Adipose tissue (tissue), 3 donors: ENCODE results near the gene DENND1B. TPM values are rescaled to one million over a fixed set of nuclear protein-coding genes. Genes with fewer than 3 reads are reported as not detected.

ENCODE experiments used
- H3K27ac ChIP-seq: one replicate; pipeline ENCODE4 v1.5.1; 2013; ENCODE audit warnings: low read depth, low read length
- WGBS, 3 donors: extraction: QIAGEN DNeasy Blood & Tissue Kit; methylation state at CpG; one replicate each; pipeline ENCODE4 v1.1.7; 2013; 5-methylcytosine and 5-hydroxymethylcytosine counted together
- polyA plus RNA-seq, 3 donors: library from polyadenylated mRNA; stranded (reverse); fragments of 200-250 nt; gene quantifications; one replicate each; pipeline ENCODE4 v1.2.3, GENCODE V29; 2013
- donor health status: healthy with polysubstance abuse.
- donor health status: Bipolar disorder and iron deficiency.
- donor health status: healthy.

Gene DENND1B
- polyA plus RNA-seq, 3 donors: 1.3 to 3.0 (median 1.9) TPM

DNA sequence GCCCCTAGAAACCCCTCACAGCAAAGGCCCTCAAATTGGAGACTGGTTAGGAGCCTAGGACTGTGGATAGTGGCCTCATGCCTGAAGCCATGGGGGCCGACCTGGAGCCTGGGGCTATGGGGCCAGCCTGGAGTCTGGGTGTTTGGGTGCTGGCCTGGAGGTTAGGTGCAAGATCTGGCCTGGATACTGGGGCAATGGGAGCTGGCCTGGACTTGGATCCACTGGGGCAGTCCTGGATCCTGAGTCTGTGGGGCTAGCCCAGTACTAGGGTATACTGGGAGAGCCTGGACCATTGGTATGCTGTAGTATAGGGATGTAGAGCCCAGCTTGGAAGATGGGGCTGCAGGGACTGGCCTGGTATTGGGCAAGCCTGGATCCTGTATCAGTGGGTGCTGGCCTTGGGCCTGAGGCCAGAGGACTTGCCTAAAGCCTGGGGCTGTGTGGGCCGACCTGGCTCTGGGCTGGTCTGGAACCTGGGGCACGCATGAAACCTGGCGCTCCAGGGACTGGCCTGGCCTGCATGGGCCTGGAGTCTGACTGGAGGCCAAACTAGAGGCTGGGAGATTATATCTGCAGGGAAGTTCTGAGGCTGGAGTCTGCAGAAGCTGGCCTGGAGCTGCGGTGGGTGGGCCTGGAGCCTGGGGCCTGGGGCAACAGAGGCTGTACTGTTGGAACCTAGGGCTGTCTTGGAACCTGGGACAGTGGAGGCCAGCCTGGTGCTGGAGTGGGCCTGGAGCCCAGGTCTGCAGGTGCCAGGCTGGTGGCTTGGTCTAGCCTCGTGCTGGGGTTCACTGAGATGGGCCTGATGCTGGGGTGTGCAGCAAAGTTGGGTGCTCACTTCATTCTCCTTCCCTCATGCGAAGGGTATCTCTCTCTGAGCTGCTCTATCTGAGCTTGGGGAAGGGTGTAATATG, 12.6 kb upstream of the DENND1B start:
- 89 to 95% (median 90%) methylated on average over 7 of the region's 7 CpGs for WGBS, 3 donors
- no peak overlapping the region for H3K27ac ChIP-seq

DNA sequence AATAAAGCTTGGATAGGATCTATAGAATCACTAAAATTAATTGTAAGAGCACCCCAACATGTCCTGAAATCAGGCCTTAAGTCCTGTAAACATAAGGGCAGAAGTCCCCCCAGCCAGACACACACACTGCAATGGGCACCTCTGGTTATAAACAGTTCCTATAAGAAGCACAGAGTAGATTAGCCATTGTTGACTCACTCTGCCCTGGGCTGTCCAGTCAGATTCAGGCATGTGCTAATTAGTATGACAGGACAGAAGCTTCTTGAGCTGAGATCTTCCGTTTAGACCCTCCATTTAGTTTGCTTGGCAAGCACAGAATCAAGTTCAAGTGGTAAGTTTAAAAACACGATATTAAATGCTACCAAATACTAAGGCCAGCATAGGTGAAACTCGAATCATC, 11.8 kb upstream of the DENND1B start:
- H3K27ac ChIP-seq: no peak overlapping the region
- WGBS, 3 donors: 87 to 90% (median 88%) methylated on average over 3 of the region's 3 CpGs

DNA sequence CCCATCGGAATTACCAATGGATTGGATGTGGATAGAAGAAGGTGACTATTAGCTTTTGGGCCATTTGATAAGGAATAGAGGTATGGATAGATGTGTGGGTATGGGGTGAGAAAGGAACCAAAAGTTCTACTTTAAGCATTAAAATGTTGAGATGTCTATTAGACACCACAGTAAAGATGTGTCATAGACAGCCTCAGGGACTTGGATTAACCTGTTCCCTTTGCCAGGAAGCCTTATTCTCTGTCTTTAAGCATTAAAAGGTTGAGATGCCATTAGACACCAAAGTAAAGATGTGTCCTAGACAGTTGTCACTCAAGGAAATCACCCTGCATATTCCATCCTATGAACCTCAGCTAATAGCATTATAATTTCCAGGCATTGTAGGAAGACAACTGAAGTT, 11.0 kb upstream of the DENND1B start:
- no peak overlapping the region for H3K27ac ChIP-seq
- 97 to 100% (median 100%) methylated on average over 1 of the region's 1 CpG for WGBS, 3 donors

DNA sequence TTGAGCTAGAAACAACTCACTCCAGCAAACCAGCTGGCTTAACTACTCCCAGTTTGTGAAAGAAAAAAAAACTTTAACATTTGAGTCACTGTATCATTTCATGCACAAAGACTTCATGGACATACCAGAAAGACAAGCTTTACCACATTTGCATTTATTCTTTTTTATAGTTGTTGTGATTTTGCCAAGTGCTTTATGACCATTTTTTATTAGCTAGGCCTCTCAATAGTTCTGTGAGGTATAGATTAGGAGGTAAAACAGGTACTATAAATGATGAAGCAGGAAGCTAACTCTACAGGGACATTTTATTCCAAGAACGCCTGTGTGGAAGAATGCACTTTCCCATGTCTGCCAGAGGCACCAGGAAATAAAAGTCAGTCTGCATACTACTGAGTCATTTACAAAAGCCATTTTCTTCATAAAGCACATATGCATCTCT, 8.2 kb upstream of the DENND1B start:
- no peak overlapping the region for H3K27ac ChIP-seq
- WGBS, 3 donors: 32 to 61% (median 50%) methylated on average over 1 of the region's 1 CpG

DNA sequence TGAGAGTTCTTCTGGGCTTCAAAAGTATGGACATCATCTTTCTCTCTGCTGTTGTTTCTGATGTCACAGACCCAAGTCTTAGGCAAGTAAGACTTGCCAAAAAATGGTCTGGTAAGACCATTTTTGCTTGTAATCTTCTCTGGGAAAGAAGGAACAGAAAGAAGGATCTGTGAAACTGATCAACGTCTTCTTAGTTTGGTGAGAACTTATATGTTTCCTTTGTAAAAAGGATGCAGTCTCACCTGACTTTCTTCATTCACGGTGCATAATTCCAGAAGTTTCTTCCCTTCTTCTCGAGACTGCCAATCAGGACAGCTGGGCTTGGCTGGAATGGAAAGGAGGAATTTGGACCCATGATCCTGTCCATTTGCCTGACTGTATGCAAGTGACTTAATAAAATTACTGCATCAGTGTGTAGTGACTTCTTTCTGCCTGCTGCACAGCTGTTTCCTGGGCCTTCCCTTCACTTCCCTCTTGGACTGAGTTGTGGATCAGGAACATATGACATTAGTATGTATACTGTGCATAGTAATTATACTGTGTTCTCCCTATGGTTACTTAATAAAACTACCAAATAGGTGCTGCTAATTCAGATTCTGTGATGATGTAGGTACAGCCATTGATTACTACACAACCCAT, 7.6 kb upstream of the DENND1B start:
- 65 to 90% (median 75%) methylated on average over 3 of the region's 3 CpGs for WGBS, 3 donors
- no peak overlapping the region for H3K27ac ChIP-seq

DNA sequence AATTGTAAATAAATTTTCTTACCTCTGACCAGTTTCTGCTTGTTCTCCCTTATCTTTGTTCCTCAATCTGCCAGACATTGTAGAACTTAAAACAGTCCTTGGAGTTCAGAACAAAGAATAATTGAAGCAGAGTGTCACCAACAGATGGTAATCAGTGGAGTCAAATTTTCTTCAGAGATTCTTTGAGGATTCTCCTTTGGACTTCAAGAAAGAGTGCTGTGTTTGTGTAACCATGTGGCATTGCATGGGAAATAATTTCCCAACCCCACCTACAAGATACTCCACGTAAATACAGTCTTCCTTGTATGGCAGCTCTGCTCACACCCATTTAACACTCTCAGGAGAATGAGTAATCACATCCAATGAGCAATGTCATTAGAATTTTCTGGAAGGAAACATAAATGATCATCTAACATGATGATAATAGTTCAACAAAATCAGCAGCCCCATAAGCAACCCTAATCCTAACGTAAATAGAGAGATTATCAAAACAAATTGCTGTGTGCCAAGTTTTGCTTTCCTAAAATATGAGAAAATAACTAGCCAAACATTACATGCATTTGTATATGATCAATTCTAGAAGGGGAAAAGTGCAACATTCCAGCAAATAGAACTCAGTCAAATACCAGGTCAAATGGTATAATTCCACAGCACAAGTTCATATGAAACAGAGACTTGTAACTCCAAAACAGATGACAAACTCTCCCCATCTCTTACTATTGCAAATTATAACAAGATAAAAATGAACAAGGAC, 6.9 kb upstream of the DENND1B start:
- no peak overlapping the region for H3K27ac ChIP-seq
- 69 to 84% (median 69%) methylated on average over 2 of the region's 2 CpGs for WGBS, 3 donors

DNA sequence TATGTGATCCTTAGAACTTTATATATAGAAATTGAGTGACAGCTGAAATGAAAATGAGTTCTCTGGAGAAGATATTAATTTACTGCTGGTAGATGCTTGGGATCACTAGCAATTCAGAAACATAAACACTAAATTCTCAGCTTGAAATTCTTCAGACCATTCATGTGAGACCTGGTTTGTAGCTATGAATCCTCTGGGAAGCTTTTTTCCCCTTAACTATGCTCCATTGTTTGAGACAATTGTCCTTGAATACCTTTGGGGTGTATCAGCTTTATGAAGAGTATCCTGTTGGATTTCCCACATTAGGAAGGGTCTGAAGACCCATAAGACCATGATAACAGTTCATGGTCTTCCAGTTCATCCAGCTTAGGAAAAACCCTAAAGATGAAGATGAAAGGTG, 4.6 kb upstream of the DENND1B start:
- no peak overlapping the region for H3K27ac ChIP-seq

DNA sequence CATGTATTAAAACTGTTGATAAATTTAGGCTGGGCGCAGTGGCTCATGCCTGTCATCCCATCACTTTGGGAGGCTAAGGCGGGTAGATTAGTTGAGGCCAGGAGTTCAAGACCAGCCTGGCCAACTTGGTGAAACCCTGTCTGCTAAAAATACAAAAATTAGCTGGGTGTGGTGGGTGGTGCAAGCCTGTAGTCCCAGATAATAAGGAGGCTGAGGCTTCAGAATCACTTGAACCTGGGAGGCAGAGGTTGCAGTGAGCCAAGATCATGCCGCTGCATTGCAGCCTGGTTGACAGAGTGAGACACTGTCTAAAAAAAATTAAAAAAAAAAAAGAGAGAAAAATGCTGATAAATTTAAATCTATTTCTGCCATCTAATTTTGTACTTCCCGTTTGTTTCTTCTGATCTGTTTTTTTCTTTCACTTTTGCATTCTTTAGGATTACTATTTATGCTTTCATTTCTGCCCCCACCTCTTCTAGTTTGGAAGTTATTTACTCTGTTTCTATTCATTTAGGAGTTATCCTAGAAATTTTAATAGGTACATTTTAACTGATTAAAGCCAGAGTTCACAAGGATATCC, 3.2 kb upstream of the DENND1B start:
- 68 to 87% (median 72%) methylated on average over 4 of the region's 4 CpGs for WGBS, 3 donors

DNA sequence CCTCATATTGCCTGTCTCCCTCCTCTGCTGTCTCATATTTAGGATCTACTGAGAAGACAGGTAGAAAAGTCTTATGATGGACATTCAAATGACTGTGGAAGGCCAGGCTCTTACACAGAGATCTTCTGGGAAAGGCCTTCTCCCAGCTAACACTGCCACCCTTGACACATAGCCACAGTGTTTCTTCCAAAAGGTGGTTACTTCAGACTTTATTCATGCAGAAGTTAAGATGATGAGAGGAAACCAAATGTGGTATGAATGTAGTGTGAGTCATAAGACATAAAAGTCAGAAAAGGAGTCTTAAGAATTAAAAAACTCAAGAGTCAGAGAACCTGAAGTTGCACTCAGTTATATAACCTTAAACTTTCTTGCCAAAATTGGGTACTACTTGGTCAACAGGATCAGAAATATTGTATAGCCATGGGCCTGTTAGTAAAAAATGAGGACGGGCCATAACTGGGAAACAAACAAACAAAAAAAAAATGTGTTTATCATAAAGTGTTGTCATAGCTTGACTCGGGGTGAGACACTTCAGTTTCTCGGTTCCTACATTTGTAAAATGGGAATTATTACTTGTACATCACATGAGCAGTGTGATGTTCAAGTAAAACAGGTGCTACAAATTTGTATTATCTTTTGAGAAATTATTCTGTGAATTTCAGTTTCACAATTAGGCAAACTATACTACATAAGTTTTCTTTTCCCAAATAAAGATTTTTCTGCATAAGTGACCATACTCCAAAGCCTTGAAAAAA, 1.2 kb upstream of the DENND1B start:
- WGBS, 3 donors: 67 to 75% (median 69%) methylated on average over 3 of the region's 3 CpGs
- H3K27ac ChIP-seq: no peak overlapping the region

More for the DNA sequence above, 3.2 kb upstream of the DENND1B start:
- H3K27ac ChIP-seq: no peak overlapping the region

DNA sequence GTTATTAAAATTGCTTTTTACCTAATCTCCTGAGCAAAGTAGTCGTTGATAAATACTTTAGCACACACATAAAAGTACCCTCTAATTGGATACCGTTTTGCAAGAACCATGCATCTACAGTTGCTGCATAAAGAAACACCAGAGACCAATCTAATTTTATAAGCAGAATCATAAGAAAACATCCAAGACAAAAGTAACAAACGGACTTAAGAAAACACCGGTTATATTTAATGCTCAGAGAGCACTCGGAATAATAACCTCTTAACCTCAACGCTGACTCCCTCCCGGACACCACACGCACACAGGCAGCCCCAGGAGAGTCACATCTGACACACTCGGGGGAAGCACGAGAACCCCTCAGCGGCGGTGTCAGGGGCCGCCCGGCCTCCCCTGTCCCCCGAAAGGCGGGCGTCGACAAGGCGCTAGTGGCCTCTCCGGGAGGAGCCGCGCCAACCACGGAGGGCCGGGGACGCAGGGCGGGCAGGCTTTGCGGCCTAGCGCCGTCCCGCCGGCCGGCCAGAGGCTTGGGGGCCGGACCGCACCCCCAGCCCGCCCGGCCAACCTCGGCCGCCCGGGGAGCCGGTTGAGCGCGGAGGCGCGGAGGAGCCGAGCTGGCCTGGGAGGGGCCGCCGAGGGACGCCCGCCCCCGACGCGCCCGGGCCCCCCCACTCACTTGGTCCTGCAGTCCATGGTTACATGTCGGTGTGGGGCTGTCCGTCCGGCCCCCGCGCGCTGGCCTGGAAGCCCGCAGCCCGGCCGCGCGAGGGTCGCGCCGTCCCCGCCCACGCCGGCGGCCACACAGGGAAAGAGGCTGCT, 606 bp downstream of the DENND1B start:
- 0% methylated on average over 48 to 71 of the region's 71 CpGs for WGBS, 3 donors
- no peak overlapping the region for H3K27ac ChIP-seq

DNA sequence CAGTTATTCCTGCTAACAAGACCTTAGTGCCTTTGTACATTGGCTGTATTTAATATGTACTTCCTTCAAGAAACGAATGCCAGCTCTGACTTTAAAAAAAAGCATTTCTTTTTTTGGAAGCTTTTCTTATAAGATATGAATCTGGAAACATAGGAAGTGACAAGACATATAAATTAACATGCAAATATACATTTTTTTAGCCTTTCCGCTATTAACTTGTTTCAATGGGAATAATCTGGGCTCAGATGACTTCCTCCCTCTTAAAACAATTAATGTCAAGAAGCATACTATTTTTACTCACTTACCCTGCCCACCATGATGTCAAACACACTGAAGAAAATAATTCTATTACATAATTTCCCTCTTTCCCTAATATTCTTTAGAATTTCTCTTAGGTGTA, 1.4 kb downstream of the DENND1B start:
- no peak overlapping the region for H3K27ac ChIP-seq

DNA sequence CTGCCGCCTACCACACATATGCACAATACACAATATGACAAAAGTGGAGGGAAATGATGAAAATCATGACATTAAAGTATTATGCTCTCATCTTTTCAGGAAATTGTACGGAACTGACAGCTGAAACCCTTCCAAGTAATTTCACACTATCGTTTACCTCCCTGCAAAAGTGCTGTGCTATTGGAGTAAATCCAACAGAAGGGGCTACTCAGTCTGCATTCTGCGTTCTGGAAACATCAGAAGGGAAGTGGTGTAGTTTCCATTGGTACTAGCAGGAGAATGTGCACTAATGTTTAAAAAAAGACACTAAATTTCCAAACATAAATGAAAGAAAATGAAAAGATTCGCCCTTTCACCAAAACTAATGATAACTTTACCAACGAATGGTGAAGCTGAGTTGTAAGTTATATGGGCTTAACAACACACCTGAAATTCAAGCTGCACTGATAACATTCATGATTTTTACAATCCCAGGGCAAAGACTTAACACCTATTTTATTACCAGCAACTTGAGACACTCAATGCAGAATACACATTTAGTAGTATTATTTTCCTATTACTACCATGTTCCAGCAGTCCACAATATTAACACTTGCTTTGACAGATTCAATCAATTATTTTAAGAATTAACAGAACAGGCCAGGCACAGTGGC, 3.2 kb downstream of the DENND1B start:
- no peak overlapping the region for H3K27ac ChIP-seq
- WGBS, 3 donors: 52 to 75% (median 65%) methylated on average over 6 of the region's 6 CpGs

More for the DNA sequence above, 1.4 kb downstream of the DENND1B start:
- 21 to 30% (median 25%) methylated on average over 2 of the region's 2 CpGs for WGBS, 3 donors

DNA sequence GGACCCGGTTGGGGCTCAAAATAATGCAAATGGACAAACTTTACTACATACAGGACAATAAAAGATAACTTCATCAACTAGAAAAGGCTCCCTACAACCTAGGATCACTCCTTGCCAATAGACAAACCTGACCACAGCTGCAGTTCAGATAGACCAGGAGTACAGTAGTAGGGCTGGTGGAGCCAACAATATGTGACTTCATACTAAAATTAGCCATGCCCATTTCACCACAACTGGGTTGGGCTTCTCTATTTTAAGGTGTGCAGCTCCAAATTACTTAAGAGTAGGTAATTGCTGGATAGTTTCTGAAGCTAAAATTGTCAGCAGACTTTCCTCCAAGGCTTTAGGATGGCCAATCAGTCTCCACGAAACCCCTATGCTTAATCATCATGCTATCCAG, 3.9 kb downstream of the DENND1B start:
- H3K27ac ChIP-seq: no peak overlapping the region
- WGBS, 3 donors: 87 to 97% (median 93%) methylated on average over 2 of the region's 2 CpGs

DNA sequence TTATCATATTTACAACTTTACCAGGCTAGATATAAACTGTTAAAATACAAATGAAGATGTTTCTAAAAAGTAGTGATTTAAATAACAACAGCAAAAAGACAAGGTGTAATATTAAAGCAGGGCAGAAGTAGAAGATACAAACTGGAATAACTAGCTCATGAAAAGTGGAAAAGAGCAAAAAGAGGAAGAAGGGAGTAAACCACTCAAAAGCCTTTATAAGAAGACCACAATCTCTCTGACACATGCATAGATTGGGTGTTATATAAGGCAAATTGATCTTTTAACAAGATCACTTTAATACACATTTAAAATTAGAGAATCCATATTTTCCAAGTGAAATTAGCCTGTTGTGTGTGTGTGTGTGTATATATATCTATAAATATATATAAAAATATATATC, 5.0 kb downstream of the DENND1B start:
- H3K27ac ChIP-seq: no peak overlapping the region

DNA sequence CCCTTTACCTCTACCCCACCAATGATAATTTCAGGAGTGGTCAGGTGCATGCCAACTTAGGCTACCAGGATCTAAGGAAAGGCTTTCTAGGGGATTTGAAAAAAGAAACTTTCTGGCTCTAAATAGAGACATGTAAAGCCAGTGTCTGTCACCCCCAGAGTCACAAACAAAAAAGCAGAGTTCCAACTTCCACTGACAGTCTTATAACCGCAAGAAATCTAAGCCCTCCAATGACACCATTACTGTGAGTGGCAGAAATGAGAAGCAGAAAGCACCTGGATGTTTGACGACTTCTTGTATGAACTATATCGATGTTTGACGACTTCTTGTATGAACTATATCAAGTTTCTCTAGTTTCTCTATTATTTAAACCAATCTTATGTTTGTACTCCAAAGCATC, 6.0 kb downstream of the DENND1B start:
- H3K27ac ChIP-seq: no peak overlapping the region
- WGBS, 3 donors: 56 to 97% (median 96%) methylated on average over 4 of the region's 4 CpGs

DNA sequence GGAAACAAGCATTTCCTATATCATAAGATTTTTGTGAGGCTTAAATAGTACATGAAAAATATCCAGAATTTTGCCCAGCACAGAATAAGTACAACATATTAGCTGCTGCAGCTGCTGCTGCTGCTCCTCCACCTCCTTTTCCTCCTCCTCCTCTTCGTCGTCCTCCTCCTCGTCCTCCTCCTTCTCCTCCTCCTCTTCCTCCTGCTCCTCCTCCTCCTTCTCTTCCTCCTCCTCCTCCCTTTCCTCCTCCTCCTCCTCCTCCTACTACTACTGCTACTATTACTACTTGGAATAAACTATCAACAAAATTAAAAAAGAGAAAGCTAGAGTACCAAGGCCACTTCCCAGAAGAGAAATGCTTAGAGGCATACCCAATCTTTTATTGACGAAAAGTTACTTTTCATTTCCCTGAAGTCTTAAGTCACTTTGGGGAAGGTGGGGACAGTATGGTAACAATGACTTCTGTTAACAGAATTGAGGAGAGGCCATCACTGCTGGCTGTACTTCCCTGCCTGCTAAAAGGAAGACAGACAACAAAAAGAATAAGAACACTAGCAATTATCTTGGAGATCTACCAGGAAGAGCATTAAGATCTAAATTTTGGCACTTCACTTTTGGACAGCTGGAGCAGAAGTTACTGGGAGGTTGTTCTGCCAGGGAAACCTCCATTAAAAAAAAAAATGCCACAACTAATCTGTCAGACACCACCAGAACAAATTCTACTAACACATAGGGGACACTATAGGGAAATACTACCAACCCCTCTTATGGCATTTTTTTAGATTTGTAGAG, 7.1 kb downstream of the DENND1B start:
- no peak overlapping the region for H3K27ac ChIP-seq
- WGBS, 3 donors: 23 to 45% (median 36%) methylated on average over 4 of the region's 4 CpGs
